ENCODE measurements around the gene PRPH2.

DNA sequence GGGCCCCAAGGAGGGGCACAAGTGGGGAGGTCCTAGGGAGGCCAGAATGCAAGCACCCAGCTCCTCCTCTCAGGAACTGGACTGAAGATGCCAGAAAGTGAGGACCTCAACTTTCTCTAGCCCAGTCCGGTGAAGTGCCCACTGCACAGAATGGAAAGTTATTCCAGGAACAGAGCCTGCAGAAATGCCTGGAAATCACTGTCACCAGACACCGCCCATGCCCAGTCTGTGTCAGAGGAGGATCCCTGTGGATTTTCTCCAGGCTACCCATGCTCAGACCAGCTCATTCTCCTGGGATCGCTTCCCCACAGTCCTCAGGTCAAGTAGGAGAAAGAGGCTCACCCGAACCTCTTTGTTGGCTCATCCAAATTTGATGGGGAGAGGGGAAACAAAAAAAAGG lies 6.5 kb downstream of the PRPH2 start:
- TF ChIP-seq EZH2phosphoT487 (IDR thresholded peaks at IDR 0.05; ENCODE audit: borderline replicate concordance), result no peak
- TF ChIP-seq, protein P1, sequence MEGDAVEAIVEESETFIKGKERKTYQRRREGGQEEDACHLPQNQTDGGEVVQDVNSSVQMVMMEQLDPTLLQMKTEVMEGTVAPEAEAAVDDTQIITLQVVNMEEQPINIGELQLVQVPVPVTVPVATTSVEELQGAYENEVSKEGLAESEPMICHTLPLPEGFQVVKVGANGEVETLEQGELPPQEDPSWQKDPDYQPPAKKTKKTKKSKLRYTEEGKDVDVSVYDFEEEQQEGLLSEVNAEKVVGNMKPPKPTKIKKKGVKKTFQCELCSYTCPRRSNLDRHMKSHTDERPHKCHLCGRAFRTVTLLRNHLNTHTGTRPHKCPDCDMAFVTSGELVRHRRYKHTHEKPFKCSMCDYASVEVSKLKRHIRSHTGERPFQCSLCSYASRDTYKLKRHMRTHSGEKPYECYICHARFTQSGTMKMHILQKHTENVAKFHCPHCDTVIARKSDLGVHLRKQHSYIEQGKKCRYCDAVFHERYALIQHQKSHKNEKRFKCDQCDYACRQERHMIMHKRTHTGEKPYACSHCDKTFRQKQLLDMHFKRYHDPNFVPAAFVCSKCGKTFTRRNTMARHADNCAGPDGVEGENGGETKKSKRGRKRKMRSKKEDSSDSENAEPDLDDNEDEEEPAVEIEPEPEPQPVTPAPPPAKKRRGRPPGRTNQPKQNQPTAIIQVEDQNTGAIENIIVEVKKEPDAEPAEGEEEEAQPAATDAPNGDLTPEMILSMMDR (conservative IDR thresholded peaks at IDR 0.05; ENCODE audit: low read length), result no peak
